ENCODE data around the gene SPATA16. TPM values are rescaled to one million over a fixed set of nuclear protein-coding genes. Genes with fewer than 3 reads are reported as not detected.

The SPATA16 gene
- total and polyA plus RNA-seq, 7 donors: not detected

DNA sequence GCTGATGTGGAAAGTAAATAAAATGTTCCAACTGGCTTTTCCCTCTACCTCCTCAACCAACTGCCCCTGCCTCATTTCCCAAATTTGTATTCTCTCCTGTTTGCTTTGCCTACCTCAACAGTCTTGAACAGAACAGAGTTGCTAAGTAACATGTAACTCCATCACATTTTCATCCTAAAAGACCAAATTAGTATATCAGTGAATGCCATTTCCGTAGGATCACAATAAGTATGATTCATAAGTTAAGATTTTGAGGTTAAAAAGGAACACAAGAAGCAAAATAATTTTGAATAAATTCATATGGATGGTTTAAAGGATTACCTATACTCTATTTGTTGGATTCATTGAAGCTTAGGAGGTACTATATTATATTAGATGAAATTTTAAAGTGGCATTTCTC, 235.6 kb downstream of the SPATA16 start:
- no peaks in the 10 kb centered on the region for H3K9me3 ChIP-seq
- H3K4me3 ChIP-seq: no peak overlapping the region
- intact Hi-C loops (cut with DNase I): no loop called here
- TF ChIP-seq POLR2AphosphoS5 (IDR thresholded peaks at IDR 0.05) (no peak), EP300 (IDR thresholded peaks at IDR 0.05) (no peak), POLR2A (IDR thresholded peaks at IDR 0.05) (no peak)
- TF ChIP-seq, protein P1, sequence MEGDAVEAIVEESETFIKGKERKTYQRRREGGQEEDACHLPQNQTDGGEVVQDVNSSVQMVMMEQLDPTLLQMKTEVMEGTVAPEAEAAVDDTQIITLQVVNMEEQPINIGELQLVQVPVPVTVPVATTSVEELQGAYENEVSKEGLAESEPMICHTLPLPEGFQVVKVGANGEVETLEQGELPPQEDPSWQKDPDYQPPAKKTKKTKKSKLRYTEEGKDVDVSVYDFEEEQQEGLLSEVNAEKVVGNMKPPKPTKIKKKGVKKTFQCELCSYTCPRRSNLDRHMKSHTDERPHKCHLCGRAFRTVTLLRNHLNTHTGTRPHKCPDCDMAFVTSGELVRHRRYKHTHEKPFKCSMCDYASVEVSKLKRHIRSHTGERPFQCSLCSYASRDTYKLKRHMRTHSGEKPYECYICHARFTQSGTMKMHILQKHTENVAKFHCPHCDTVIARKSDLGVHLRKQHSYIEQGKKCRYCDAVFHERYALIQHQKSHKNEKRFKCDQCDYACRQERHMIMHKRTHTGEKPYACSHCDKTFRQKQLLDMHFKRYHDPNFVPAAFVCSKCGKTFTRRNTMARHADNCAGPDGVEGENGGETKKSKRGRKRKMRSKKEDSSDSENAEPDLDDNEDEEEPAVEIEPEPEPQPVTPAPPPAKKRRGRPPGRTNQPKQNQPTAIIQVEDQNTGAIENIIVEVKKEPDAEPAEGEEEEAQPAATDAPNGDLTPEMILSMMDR (IDR thresholded peaks at IDR 0.05): no peak
- H3K27me3 ChIP-seq: no peaks in the 10 kb centered on the region
- H3K4me1 ChIP-seq: no peaks in the 10 kb centered on the region
- no peak for DNase-seq
- no peaks in the 10 kb centered on the region for H3K36me3 ChIP-seq
- no peak overlapping the region for H3K27ac ChIP-seq
- WGBS, 2 donors: 90 to 95% methylated on average over 1 of the region's 1 CpG

DNA sequence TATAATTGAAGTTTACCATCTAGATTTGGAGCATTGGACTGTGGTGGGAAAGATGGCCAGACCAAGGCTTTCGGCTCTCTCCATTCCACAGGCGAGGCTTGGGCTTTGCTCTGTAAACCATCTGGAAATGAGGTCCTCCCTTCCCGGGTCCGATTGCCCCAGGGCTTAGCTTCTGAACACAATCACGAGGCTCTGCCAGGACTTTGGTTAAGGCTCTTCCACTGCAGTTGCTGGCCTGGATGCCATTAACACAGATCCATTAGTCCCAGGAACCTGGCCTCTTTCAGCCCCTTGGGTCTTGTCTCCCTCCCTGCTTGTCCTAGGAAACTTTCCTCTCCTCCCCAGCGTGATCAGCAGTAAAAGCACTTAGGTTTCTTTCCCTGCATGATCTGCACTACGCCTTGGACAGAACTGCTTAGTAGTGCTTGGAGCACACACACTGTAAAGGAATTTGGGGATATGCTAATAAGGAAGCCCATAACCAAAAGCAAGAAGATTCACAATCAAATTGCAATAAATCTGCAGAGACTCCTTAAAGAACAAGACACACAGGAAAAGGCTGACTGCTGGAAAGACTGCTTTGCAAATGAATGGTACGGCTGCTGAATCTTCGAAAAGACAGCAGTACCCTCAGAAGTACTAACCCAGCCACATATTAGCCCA, 236.2 kb downstream of the SPATA16 start:
- no peak for DNase-seq
- intact Hi-C loops (cut with DNase I): no loop called here
- Histone ChIP-seq H3K4me1 (no peaks in the 10 kb centered on the region), H3K27me3 (no peaks in the 10 kb centered on the region), H3K36me3 (no peaks in the 10 kb centered on the region), H3K4me3 (no peak overlapping the region), H3K9me3 (no peaks in the 10 kb centered on the region), H3K27ac (no peak overlapping the region)
- TF ChIP-seq POLR2AphosphoS5 (IDR thresholded peaks at IDR 0.05) (no peak), EP300 (IDR thresholded peaks at IDR 0.05) (no peak), POLR2A (IDR thresholded peaks at IDR 0.05) (no peak)
- TF ChIP-seq, protein P1 (IDR thresholded peaks at IDR 0.05): no peak
- WGBS, 2 donors: 74 to 76% methylated on average over 9 of the region's 9 CpGs

DNA sequence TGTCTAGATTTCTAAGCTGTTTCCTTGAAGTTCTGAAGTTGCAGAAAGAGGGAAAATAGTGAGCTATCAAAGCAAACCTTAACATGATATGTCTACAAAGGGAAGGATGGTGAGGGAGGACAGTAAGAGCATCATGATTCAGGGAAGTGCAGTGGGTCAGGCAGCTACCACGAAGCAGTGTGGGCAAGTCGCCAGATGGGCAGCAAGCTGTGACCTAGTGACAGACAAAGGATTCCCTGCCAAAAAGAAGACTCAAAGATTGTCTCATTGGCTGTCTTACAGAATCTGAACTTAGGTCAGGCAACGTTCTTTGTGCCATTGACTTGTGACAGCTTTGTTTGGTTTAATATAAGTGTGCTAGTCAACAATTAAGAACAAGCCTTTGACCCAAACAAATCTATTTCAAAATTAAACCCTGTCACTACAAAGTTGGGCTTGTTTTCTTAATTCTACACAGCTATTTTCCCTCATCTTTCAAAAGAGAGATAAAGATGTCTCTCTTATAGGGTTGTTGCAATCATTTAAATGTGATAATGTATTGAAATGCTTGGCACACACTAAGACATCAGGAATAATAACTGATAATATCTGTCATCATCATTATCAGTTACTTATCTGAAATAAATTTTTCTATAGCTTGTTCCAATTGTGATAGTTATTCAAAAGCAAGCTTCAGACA, 237.3 kb downstream of the SPATA16 start:
- H3K36me3 ChIP-seq: no peaks in the 10 kb centered on the region
- no peak for DNase-seq
- TF ChIP-seq EP300 (IDR thresholded peaks at IDR 0.05): no peak
- TF ChIP-seq POLR2AphosphoS5 (IDR thresholded peaks at IDR 0.05): no peak
- TF ChIP-seq, protein P1 (IDR thresholded peaks at IDR 0.05): no peak
- no peak for TF ChIP-seq POLR2A (IDR thresholded peaks at IDR 0.05)
- no peak overlapping the region for H3K4me3 ChIP-seq
- H3K4me1 ChIP-seq: no peaks in the 10 kb centered on the region
- intact Hi-C loops (cut with DNase I): no loop called here
- H3K27ac ChIP-seq: no peak overlapping the region
- WGBS, 2 donors: 51 to 56% methylated on average over 3 of the region's 3 CpGs
- H3K9me3 ChIP-seq: no peaks in the 10 kb centered on the region
- H3K27me3 ChIP-seq: no peaks in the 10 kb centered on the region

DNA sequence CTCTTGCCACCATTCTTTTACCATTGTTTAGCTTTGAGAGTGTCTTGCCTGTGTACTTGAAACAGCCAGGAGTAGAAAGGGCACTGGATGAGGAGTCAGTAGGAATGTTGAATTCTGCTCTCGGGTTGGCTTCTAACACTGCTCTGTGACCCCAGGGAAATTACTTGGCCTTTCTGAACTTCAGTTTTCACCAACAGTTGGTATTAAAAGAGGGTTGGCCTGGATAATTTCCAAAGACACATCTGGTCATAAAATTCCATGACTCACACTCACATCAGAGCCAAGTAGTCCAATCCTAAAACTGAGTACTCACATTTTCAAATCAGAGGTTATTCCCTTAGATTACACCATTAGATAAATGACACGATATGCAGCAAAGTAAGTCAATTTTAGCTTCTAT, 248.9 kb downstream of the SPATA16 start:
- Histone ChIP-seq H3K36me3 (no peaks in the 10 kb centered on the region), H3K4me1 (no peaks in the 10 kb centered on the region), H3K4me3 (no peak overlapping the region), H3K27ac (no peak overlapping the region), H3K27me3 (no peaks in the 10 kb centered on the region), H3K9me3 (peaks cover 0 to 2% (median 0%) of the 10 kb centered on the region in 4 donors)
- no peak for DNase-seq
- intact Hi-C loops (cut with DNase I): no loop called here
- no peak for TF ChIP-seq EP300 (IDR thresholded peaks at IDR 0.05)
- TF ChIP-seq, protein P1 (IDR thresholded peaks at IDR 0.05): no peak
- no peak for TF ChIP-seq POLR2A (IDR thresholded peaks at IDR 0.05)
- TF ChIP-seq POLR2AphosphoS5 (IDR thresholded peaks at IDR 0.05): no peak
- WGBS, 2 donors: 50 to 67% methylated on average over 2 of the region's 2 CpGs

Data from sigmoid colon (tissue), 7 donors.